KMS-11 (cell line): ENCODE results near the gene PRXL2A.

Experiments
- H2AFZ ChIP-seq: fragments of 200-600 bp; sonication (generic); 2 replicates; pipeline ENCODE4 v1.6.1; 2016; ENCODE audit warnings: antibody characterized with exemption, mixed run types, low read depth
- H3K27ac ChIP-seq: fragments of 200-600 bp; sonication (generic); 2 replicates; pipeline ENCODE4 v1.6.1; 2016; ENCODE audit warnings: mild to moderate bottlenecking, mixed run types
- H3K27me3 ChIP-seq: fragments of 200-600 bp; sonication (generic); 2 replicates; pipeline ENCODE4 v1.6.1; 2017; ENCODE audit warnings: mild to moderate bottlenecking, low read depth, mixed run types, moderate library complexity; ENCODE audit not compliant: insufficient read depth
- H3K36me3 ChIP-seq: fragments of 200-600 bp; sonication (generic); 2 replicates; pipeline ENCODE4 v1.6.1; 2017; ENCODE audit warnings: mild to moderate bottlenecking, mixed run types; ENCODE audit not compliant: insufficient read depth
- H3K4me1 ChIP-seq: fragments of 200-600 bp; sonication (generic); 2 replicates; pipeline ENCODE4 v1.6.1; 2016; ENCODE audit warnings: mild to moderate bottlenecking, low read depth, mixed run types; ENCODE audit not compliant: poor library complexity, severe bottlenecking
- H3K4me2 ChIP-seq: fragments of 200-600 bp; sonication (generic); 2 replicates; pipeline ENCODE4 v1.7.0; 2016; ENCODE audit warnings: mild to moderate bottlenecking, mixed run types
- H3K4me3 ChIP-seq: fragments of 200-600 bp; sonication (generic); IDR thresholded peaks from 2 replicates; pipeline ENCODE4 v1.6.1; 2017; ENCODE audit warnings: low read depth, low read length, mixed read lengths; ENCODE audit not compliant: insufficient read depth
- H3K79me2 ChIP-seq: fragments of 200-600 bp; sonication (generic); 2 replicates; pipeline ENCODE4 v1.6.1; 2016; ENCODE audit warnings: low read depth, mixed run types; ENCODE audit not compliant: insufficient read depth
- H3K9ac ChIP-seq: fragments of 200-600 bp; sonication (generic); 2 replicates; pipeline ENCODE4 v1.6.1; 2016; ENCODE audit warnings: mild to moderate bottlenecking, mixed run types
- H4K20me1 ChIP-seq: fragments of 200-600 bp; sonication (generic); 2 replicates; pipeline ENCODE4 v1.6.1; 2016; ENCODE audit warnings: mild to moderate bottlenecking, mixed run types; ENCODE audit not compliant: insufficient read depth
- TF ChIP-seq, protein P1 (sequence below): fragments of 200-600 bp; sonication (generic); conservative IDR thresholded peaks from 2 replicates; pipeline ENCODE4 v1.6.1; 2017; ENCODE audit warnings: low read depth, mild to moderate bottlenecking, antibody characterized with exemption, low read length, moderate library complexity, mixed read lengths

PRXL2A gene

GRCh38 chr10:80421050-80421706 is 12.8 kb downstream of the PRXL2A start:
- no peak overlapping the region for H3K4me2 ChIP-seq

GRCh38 chr10:80421707-80422536 is 13.6 kb downstream of the PRXL2A start:
- Histone ChIP-seq H4K20me1 (no peaks in the 10 kb centered on the region), H2AFZ (no peak overlapping the region), H3K4me2 (no peak overlapping the region), H3K36me3 (no peaks in the 10 kb centered on the region), H3K79me2 (no peaks in the 10 kb centered on the region), H3K27me3 (no peaks in the 10 kb centered on the region), H3K4me3 (no peak overlapping the region), H3K9ac (no peak overlapping the region), H3K4me1 (no peaks in the 10 kb centered on the region), H3K27ac (no peak overlapping the region)
- TF ChIP-seq, protein P1, sequence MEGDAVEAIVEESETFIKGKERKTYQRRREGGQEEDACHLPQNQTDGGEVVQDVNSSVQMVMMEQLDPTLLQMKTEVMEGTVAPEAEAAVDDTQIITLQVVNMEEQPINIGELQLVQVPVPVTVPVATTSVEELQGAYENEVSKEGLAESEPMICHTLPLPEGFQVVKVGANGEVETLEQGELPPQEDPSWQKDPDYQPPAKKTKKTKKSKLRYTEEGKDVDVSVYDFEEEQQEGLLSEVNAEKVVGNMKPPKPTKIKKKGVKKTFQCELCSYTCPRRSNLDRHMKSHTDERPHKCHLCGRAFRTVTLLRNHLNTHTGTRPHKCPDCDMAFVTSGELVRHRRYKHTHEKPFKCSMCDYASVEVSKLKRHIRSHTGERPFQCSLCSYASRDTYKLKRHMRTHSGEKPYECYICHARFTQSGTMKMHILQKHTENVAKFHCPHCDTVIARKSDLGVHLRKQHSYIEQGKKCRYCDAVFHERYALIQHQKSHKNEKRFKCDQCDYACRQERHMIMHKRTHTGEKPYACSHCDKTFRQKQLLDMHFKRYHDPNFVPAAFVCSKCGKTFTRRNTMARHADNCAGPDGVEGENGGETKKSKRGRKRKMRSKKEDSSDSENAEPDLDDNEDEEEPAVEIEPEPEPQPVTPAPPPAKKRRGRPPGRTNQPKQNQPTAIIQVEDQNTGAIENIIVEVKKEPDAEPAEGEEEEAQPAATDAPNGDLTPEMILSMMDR, result no peak

More at GRCh38 chr10:80421050-80421706, 12.8 kb downstream of the PRXL2A start:
- Histone ChIP-seq H3K4me3 (no peak overlapping the region), H3K27me3 (no peaks in the 10 kb centered on the region), H3K4me1 (no peaks in the 10 kb centered on the region), H2AFZ (no peak overlapping the region), H3K27ac (no peak overlapping the region), H3K36me3 (no peaks in the 10 kb centered on the region), H4K20me1 (no peaks in the 10 kb centered on the region), H3K9ac (no peak overlapping the region), H3K79me2 (no peaks in the 10 kb centered on the region)
- TF ChIP-seq, protein P1, result no peak

DNA sequence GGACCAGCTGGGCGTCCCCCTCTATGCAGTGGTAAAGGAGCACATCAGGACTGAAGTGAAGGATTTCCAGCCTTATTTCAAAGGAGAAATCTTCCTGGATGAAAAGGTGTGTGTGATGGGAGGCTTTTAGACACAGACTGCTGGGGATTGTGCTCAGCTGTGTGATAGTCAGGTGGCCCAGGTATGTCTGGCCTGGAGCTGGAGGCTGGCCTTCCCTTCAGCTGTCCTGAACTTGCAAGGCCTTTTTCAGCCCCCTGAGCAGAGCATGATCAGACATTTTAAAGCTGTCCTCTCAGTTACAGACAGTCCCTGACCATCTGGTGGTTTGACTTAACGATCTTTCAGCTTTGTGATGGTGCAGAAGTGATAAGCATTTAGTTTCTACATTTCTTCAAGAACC is 17.6 kb downstream of the PRXL2A start:
- H2AFZ ChIP-seq, result no peak overlapping the region
- no peaks in the 10 kb centered on the region for H3K36me3 ChIP-seq
- H3K4me3 ChIP-seq, result no peak overlapping the region
- TF ChIP-seq, protein P1, result no peak
- H3K27me3 ChIP-seq, result no peaks in the 10 kb centered on the region
- H4K20me1 ChIP-seq, result no peaks in the 10 kb centered on the region
- H3K4me2 ChIP-seq, result no peak overlapping the region
- H3K9ac ChIP-seq, result no peak overlapping the region
- H3K27ac ChIP-seq, result no peak overlapping the region
- no peaks in the 10 kb centered on the region for H3K4me1 ChIP-seq
- no peaks in the 10 kb centered on the region for H3K79me2 ChIP-seq

GRCh38 chr10:80427541-80427940 is 19.2 kb downstream of the PRXL2A start:
- H2AFZ ChIP-seq, result no peak overlapping the region
- no peak overlapping the region for H3K4me2 ChIP-seq
- no peak overlapping the region for H3K27ac ChIP-seq
- no peaks in the 10 kb centered on the region for H3K4me1 ChIP-seq
- H3K79me2 ChIP-seq, result no peaks in the 10 kb centered on the region
- no peaks in the 10 kb centered on the region for H3K27me3 ChIP-seq
- H3K36me3 ChIP-seq, result no peaks in the 10 kb centered on the region
- H3K9ac ChIP-seq, result no peak overlapping the region
- TF ChIP-seq, protein P1, result no peak
- H4K20me1 ChIP-seq, result no peaks in the 10 kb centered on the region
- no peak overlapping the region for H3K4me3 ChIP-seq
